HG02759 (cell line): Measurements from ENCODE around the gene TRABD2A.

Experiments
- ATAC-seq: cut with Tn5 transposase; IDR thresholded peaks from one replicate; pipeline ENCODE4 v1.9.1; 2021; ENCODE audit warnings: mild to moderate bottlenecking, moderate library complexity; ENCODE audit not compliant: unreplicated experiment

The TRABD2A gene

GRCh38 chr2:84785950-84786349, 94.9 kb downstream of the TRABD2A start:
- ATAC-seq: no peak

GRCh38 chr2:84782717-84783442, 98.0 kb downstream of the TRABD2A start:
- ATAC-seq: no peak

DNA sequence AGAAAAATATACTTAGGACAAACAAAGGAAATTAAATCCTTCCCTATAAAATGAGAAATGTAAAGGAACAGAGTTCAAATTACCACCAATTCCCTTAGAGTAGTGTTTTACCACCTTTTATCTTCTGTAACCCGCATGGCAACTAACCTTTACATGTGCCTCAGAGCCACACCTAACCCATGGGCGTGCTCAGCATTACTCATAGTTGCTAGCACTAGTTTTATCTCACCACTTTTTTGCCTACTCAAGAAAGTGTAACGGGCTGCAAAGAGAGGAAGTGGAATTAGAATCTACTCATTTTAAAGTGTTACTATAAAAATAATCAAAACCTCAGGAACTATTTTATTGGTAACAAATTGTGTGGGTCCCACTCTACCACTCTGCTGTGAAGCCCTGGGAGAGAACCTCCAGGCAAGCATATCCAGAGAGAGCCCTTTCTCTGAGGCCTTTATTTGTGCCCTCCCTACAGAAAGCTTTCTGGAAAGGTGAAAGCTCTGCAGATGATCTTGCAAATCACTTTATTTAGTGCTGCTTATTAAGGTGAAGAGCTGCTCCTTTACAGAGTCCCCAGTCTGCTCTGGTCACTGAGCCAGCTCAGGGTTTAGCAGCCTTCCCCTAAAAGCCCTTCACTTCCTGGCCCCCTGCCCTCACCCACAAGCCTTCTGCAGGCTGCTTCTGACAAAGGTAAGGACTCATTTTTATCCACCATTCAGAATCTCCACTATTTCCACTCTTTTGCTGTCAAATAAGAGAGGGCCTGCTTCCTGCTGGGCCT, 98.8 kb downstream of the TRABD2A start:
- peak; percentile 80 for ATAC-seq

- ATAC-seq: no peak
Observed at GRCh38 chr2:84779781-84780180, 101.1 kb downstream of the TRABD2A start.

DNA sequence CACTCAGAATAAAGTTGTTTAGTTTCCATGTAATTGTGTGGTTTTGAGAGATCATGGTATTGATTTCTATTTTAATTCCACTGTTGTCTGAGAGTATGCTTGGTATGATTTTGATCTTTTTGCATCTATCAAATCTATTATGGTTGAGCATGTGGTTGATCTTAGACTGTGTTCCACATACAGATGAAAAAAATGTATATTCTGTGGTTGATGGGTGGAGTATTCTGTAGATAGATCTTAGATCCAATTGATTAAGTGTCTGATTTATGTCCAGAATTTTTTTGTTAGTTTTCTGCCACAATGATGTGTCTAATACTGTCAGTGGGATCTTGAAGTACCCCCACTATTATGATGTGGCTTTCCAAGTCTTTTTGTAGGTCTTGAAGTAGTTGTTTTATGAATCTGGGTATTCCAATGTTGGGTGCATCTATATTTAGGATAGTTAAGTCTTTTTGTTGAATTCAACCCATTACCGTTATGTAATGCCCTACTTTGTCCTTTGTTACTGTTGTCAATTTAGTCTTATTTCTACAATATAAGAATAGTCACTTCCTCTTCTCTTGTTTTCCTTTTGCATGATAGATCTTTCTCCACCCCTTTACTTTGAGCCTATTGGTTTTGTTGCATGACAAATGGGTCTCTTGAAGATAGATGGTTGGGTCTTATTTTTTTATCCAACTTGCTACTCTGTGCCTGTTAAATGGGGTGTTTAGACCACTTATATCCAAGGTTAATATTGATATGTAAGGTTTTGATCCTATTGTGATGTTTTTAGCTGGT, 101.8 kb downstream of the TRABD2A start:
- ATAC-seq: no peak

GRCh38 chr2:84776011-84776410, 104.9 kb downstream of the TRABD2A start:
- no peak for ATAC-seq

- ATAC-seq: peak; percentile 61
Observed at GRCh38 chr2:84773562-84773961, 107.3 kb downstream of the TRABD2A start.
